ENCODE data around the gene AMFR. TPM values are rescaled to one million over a fixed set of nuclear protein-coding genes. Genes with fewer than 3 reads are reported as not detected.

The AMFR gene
- total and polyA plus RNA-seq, 3 experiments from 2014 or later: 39.8 to 70.1 (median 64.3) TPM

GRCh38 chr16:56347166-56347565, 78.2 kb downstream of the AMFR start:
- H3K27ac Mint-ChIP-seq: peak overlapping the region in 1 of 8 donors; percentile 63
- H3K36me3 Mint-ChIP-seq: peaks cover 0 to 3% (median 1%) of the 10 kb centered on the region in 3 donors
- peaks cover 0 to 3% of the 10 kb centered on the region in 2 donors for H3K27me3 Mint-ChIP-seq
- Histone ChIP-seq H3K27ac (ENCODE audit: low read depth, low read length) (no peak overlapping the region), H3K9me3 (ENCODE audit: low read length) (no peaks in the 10 kb centered on the region), H3K4me3 (ENCODE audit: low read length) (no peak overlapping the region), H3K36me3 (ENCODE audit: insufficient read depth, low read length) (no peaks in the 10 kb centered on the region), H3K27me3 (ENCODE audit: insufficient read depth, low read length, poor library complexity, severe bottlenecking) (no peaks in the 10 kb centered on the region), H3K4me1 (ENCODE audit: insufficient read depth, low read length) (no peaks in the 10 kb centered on the region)
- CTCF ChIA-PET: interaction anchor here (1.7 kb wide), 1 partner anchor 9 kb away, joined by 11 read pairs; no protein-coding TSS in a partner anchor
- no peaks in the 10 kb centered on the region for H3K9me3 Mint-ChIP-seq
- POLR2A ChIA-PET: no interaction called here
- H3K4me1 Mint-ChIP-seq: no peaks in the 10 kb centered on the region
- no peak for DNase-seq
- no peak overlapping the region for H3K4me3 Mint-ChIP-seq

- DNase-seq: no peak
- no peak overlapping the region for H3K27ac Mint-ChIP-seq
- Histone ChIP-seq H3K27me3 (ENCODE audit: insufficient read depth, low read length, poor library complexity, severe bottlenecking) (no peaks in the 10 kb centered on the region), H3K4me3 (ENCODE audit: low read length) (no peak overlapping the region), H3K4me1 (ENCODE audit: insufficient read depth, low read length) (no peaks in the 10 kb centered on the region), H3K27ac (ENCODE audit: low read depth, low read length) (no peak overlapping the region), H3K9me3 (ENCODE audit: low read length) (no peaks in the 10 kb centered on the region), H3K36me3 (ENCODE audit: insufficient read depth, low read length) (no peaks in the 10 kb centered on the region)
- no peaks in the 10 kb centered on the region for H3K9me3 Mint-ChIP-seq
- CTCF ChIA-PET: interaction anchor here (1.7 kb wide), 1 partner anchor 10 kb away, joined by 11 read pairs; no protein-coding TSS in a partner anchor
- H3K27me3 Mint-ChIP-seq: peaks cover 0 to 3% of the 10 kb centered on the region in 2 donors
- POLR2A ChIA-PET: no interaction called here
- no peaks in the 10 kb centered on the region for H3K4me1 Mint-ChIP-seq
- H3K4me3 Mint-ChIP-seq: no peak overlapping the region
- peaks cover 0 to 3% (median 1%) of the 10 kb centered on the region in 3 donors for H3K36me3 Mint-ChIP-seq
These were observed 79.0 kb downstream of the AMFR start for GRCh38 chr16:56346131-56346890.

GRCh38 chr16:56345406-56346050, 79.8 kb downstream of the AMFR start:
- H3K4me1 ChIP-seq (ENCODE audit: insufficient read depth, low read length): no peaks in the 10 kb centered on the region
- no peak overlapping the region for H3K27ac Mint-ChIP-seq
- peaks cover 0 to 3% of the 10 kb centered on the region in 2 donors for H3K27me3 Mint-ChIP-seq
- CTCF ChIA-PET: interaction anchor here (1.6 kb wide), 1 partner anchor 10 kb away, joined by 5 read pairs; no protein-coding TSS in a partner anchor
- H3K36me3 ChIP-seq (ENCODE audit: insufficient read depth, low read length): no peaks in the 10 kb centered on the region
- DNase-seq: no peak
- no peak overlapping the region for H3K4me3 ChIP-seq (ENCODE audit: low read length)
- H3K4me1 Mint-ChIP-seq: no peaks in the 10 kb centered on the region
- H3K27me3 ChIP-seq (ENCODE audit: insufficient read depth, low read length, poor library complexity, severe bottlenecking): no peaks in the 10 kb centered on the region
- no peaks in the 10 kb centered on the region for H3K9me3 ChIP-seq (ENCODE audit: low read length)
- no peak overlapping the region for H3K4me3 Mint-ChIP-seq
- H3K27ac ChIP-seq (ENCODE audit: low read depth, low read length): no peak overlapping the region
- peaks cover 0 to 6% (median 5%) of the 10 kb centered on the region in 3 donors for H3K36me3 Mint-ChIP-seq
- H3K9me3 Mint-ChIP-seq: no peaks in the 10 kb centered on the region
- POLR2A ChIA-PET: no interaction called here

GRCh38 chr16:56344518-56345405, 80.6 kb downstream of the AMFR start:
- DNase-seq: no peak
- no peaks in the 10 kb centered on the region for H3K27me3 ChIP-seq (ENCODE audit: insufficient read depth, low read length, poor library complexity, severe bottlenecking)
- Mint-ChIP-seq H3K9me3 (no peaks in the 10 kb centered on the region), H3K4me1 (no peaks in the 10 kb centered on the region), H3K27ac (no peak overlapping the region), H3K4me3 (no peak overlapping the region), H3K27me3 (peaks cover 0 to 3% of the 10 kb centered on the region in 2 donors), H3K36me3 (peaks cover 0 to 8% (median 7%) of the 10 kb centered on the region in 3 donors)
- CTCF ChIA-PET: interaction anchor here (1.6 kb wide), 1 partner anchor 11 kb away, joined by 5 read pairs; no protein-coding TSS in a partner anchor
- H3K4me3 ChIP-seq (ENCODE audit: low read length): no peak overlapping the region
- POLR2A ChIA-PET: no interaction called here
- H3K27ac ChIP-seq (ENCODE audit: low read depth, low read length): no peak overlapping the region
- H3K4me1 ChIP-seq (ENCODE audit: insufficient read depth, low read length): no peaks in the 10 kb centered on the region
- H3K36me3 ChIP-seq (ENCODE audit: insufficient read depth, low read length): no peaks in the 10 kb centered on the region
- H3K9me3 ChIP-seq (ENCODE audit: low read length): no peaks in the 10 kb centered on the region

GRCh38 chr16:56343661-56344517, 81.5 kb downstream of the AMFR start:
- H3K27me3 ChIP-seq (ENCODE audit: insufficient read depth, low read length, poor library complexity, severe bottlenecking): no peaks in the 10 kb centered on the region
- H3K36me3 ChIP-seq (ENCODE audit: insufficient read depth, low read length): no peaks in the 10 kb centered on the region
- DNase-seq: no peak
- H3K9me3 ChIP-seq (ENCODE audit: low read length): no peaks in the 10 kb centered on the region
- H3K9me3 Mint-ChIP-seq: no peaks in the 10 kb centered on the region
- CTCF ChIA-PET: interaction anchor here (1.6 kb wide), 1 partner anchor 12 kb away, joined by 5 read pairs; no protein-coding TSS in a partner anchor
- H3K4me1 ChIP-seq (ENCODE audit: insufficient read depth, low read length): no peaks in the 10 kb centered on the region
- H3K36me3 Mint-ChIP-seq: peaks cover 0 to 8% (median 7%) of the 10 kb centered on the region in 3 donors
- H3K4me1 Mint-ChIP-seq: no peaks in the 10 kb centered on the region
- no peak overlapping the region for H3K4me3 ChIP-seq (ENCODE audit: low read length)
- no peak overlapping the region for H3K27ac Mint-ChIP-seq
- peaks cover 0 to 3% of the 10 kb centered on the region in 2 donors for H3K27me3 Mint-ChIP-seq
- POLR2A ChIA-PET: no interaction called here
- no peak overlapping the region for H3K27ac ChIP-seq (ENCODE audit: low read depth, low read length)
- no peak overlapping the region for H3K4me3 Mint-ChIP-seq

GRCh38 chr16:56341656-56342399, 83.5 kb downstream of the AMFR start:
- no peaks in the 10 kb centered on the region for H3K4me1 ChIP-seq (ENCODE audit: insufficient read depth, low read length)
- ChIA-PET CTCF (interaction anchor here (1.1 to 2.7 kb wide), 2 partner anchors 14 to 397 kb away, joined by 3 to 11 read pairs; no protein-coding TSS in a partner anchor), POLR2A (no interaction called here)
- Mint-ChIP-seq H3K36me3 (peaks cover 0 to 8% (median 7%) of the 10 kb centered on the region in 3 donors), H3K27ac (no peak overlapping the region), H3K4me3 (no peak overlapping the region), H3K27me3 (peaks cover 0 to 3% of the 10 kb centered on the region in 2 donors), H3K9me3 (no peaks in the 10 kb centered on the region), H3K4me1 (no peaks in the 10 kb centered on the region)
- no peaks in the 10 kb centered on the region for H3K27me3 ChIP-seq (ENCODE audit: insufficient read depth, low read length, poor library complexity, severe bottlenecking)
- H3K36me3 ChIP-seq (ENCODE audit: insufficient read depth, low read length): no peaks in the 10 kb centered on the region
- no peak for DNase-seq
- H3K9me3 ChIP-seq (ENCODE audit: low read length): no peaks in the 10 kb centered on the region
- no peak overlapping the region for H3K4me3 ChIP-seq (ENCODE audit: low read length)
- no peak overlapping the region for H3K27ac ChIP-seq (ENCODE audit: low read depth, low read length)
